ENCODE data around the gene EFHC1.

DNA sequence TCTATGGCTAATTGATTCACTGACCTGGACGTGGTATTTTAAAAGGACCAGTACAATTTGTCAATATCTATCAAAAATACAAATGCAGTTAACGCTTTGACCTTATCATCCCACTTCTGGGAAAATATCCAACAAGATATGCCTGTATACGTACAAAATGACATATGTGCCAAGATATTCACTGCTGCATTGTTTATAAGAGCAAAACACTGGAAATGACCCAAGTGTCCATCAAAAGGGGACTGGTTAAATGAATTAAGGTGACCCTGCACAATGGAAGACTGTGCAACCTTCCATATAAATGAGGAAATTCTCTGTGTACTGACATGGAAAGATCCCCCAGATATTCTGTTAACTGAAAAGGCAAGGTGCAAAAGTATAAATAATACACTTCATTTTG lies 142.8 kb downstream of the EFHC1 start:
- TF ChIP-seq, protein P1, sequence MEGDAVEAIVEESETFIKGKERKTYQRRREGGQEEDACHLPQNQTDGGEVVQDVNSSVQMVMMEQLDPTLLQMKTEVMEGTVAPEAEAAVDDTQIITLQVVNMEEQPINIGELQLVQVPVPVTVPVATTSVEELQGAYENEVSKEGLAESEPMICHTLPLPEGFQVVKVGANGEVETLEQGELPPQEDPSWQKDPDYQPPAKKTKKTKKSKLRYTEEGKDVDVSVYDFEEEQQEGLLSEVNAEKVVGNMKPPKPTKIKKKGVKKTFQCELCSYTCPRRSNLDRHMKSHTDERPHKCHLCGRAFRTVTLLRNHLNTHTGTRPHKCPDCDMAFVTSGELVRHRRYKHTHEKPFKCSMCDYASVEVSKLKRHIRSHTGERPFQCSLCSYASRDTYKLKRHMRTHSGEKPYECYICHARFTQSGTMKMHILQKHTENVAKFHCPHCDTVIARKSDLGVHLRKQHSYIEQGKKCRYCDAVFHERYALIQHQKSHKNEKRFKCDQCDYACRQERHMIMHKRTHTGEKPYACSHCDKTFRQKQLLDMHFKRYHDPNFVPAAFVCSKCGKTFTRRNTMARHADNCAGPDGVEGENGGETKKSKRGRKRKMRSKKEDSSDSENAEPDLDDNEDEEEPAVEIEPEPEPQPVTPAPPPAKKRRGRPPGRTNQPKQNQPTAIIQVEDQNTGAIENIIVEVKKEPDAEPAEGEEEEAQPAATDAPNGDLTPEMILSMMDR (conservative IDR thresholded peaks at IDR 0.05; ENCODE audit: low read length): no peak
- no peak for TF ChIP-seq EZH2phosphoT487 (IDR thresholded peaks at IDR 0.05; ENCODE audit: borderline replicate concordance, low read depth, low read length)
